GM12878 (cell line): ENCODE results near the gene GALNS.

Source experiments
- CTCF ChIP-seq, 3 experiments: IDR thresholded peaks in 2 of 3; conservative IDR thresholded peaks in 1 of 3; 2 replicates each; pipeline ENCODE4 v1.5.1; 2011; ENCODE audit warnings: low read depth in 3 of 3, low read length in 3 of 3, mild to moderate bottlenecking in 3 of 3, control low read depth in 2 of 3, moderate library complexity in 2 of 3, inconsistent platforms in 1 of 3, mixed read lengths in 1 of 3; ENCODE audit not compliant: control insufficient read depth in 2 of 3, insufficient read depth in 1 of 3; ENCODE audit errors: extremely low read depth in 1 of 3
- EZH2 ChIP-seq: IDR thresholded peaks from 2 replicates; pipeline ENCODE4 v1.6.1; 2012; ENCODE audit warnings: low read depth, mild to moderate bottlenecking, control low read depth, inconsistent platforms, low read length, borderline replicate concordance; ENCODE audit not compliant: control insufficient read depth
- JUNB ChIP-seq: IDR thresholded peaks from 2 replicates; pipeline ENCODE4 v1.6.1; 2016; ENCODE audit warnings: antibody characterized with exemption, mild to moderate bottlenecking
- NBN ChIP-seq: fragments of 450-650 bp; IDR thresholded peaks from 2 replicates; pipeline ENCODE4 v1.6.1; 2016
- NR2F1 ChIP-seq: fragments of 450-650 bp; conservative IDR thresholded peaks from 2 replicates; pipeline ENCODE4 v1.6.1; 2017; ENCODE audit warnings: mild to moderate bottlenecking
- PML ChIP-seq: IDR thresholded peaks from 2 replicates; pipeline ENCODE4 v1.6.1; 2012; ENCODE audit warnings: low read length, inconsistent platforms
- POLR2A ChIP-seq: IDR thresholded peaks from 2 replicates; pipeline ENCODE4 v1.6.1; 2011; ENCODE audit warnings: low read depth, mild to moderate bottlenecking, low read length
- SMARCA5 ChIP-seq: fragments of 450-650 bp; IDR thresholded peaks from 2 replicates; pipeline ENCODE4 v1.6.1; 2017; ENCODE audit warnings: mild to moderate bottlenecking
- SREBF1 ChIP-seq: IDR thresholded peaks from 2 replicates; pipeline ENCODE4 v1.6.1; 2012; ENCODE audit warnings: mild to moderate bottlenecking, low read length
- STAT1 ChIP-seq: fragments of 450-650 bp; conservative IDR thresholded peaks from 2 replicates; pipeline ENCODE4 v1.6.1; 2014; ENCODE audit warnings: antibody characterized with exemption, mild to moderate bottlenecking
- TAF1 ChIP-seq: IDR thresholded peaks from 2 replicates; pipeline ENCODE4 v1.6.1; 2011; ENCODE audit warnings: mild to moderate bottlenecking, low read depth, low read length, borderline replicate concordance
- ZNF274 ChIP-seq: IDR thresholded peaks from one replicate; pipeline ENCODE4 v1.8.0; 2011; ENCODE audit not compliant: insufficient read length, insufficient read depth
- TF ChIP-seq, protein P1 (sequence below): IDR thresholded peaks from 2 replicates; pipeline ENCODE4 v1.6.1; 2011; ENCODE audit warnings: low read depth, mild to moderate bottlenecking, low read length, moderate library complexity, borderline replicate concordance; ENCODE audit errors: extremely low read depth
- TF ChIP-seq, protein P2 (sequence below): IDR thresholded peaks from 2 replicates; pipeline ENCODE4 v1.6.1; 2012; ENCODE audit warnings: improper control_type of control experiment, low read depth, low read length; ENCODE audit not compliant: insufficient replicate concordance

DNA sequence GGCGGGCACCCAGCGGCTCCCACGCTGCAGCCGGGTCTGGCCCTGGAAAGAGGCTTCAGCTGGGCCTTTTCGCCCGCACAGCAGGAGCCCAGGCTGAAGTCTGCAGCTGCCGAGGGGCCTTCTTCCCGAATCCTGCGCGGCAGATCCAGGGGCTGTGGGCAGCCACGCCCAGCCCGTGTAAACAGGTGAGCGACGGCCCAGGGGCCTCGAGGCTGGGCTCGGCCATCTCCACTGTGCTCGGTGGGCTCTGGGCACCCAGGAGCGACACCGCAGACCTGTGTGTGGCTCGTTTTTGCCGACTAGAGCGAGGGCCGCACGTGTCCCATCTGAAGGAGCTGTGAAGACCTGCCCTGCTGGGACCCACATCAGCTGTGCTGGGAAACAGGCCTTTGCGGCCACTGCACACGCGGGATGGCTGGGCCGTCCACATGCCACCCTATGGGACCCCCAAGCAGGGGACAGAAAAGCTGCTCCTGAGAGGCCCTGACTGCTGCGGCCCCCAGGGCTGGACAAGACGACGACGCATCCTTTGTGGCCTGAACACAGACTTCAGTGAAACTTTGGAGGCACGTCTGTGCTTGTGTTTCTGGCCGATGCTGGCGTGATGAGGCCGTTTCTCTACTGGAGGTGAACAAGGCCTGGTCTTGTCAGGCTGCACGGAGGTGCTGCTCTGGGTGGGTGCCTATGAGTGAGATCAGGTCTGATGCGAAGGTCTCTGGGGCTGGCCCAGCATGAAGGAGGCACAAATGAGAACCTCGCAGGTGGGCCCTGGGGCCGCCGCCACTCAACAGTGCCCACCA is 39.8 kb downstream of the GALNS start:
- TF ChIP-seq TAF1 (no peak), SREBF1 (no peak), EZH2 (no peak), NR2F1 (no peak), CTCF (IDR thresholded peaks at IDR 0.05 in 2 of 3, conservative IDR thresholded peaks at IDR 0.05 in 1 of 3; ENCODE audit: control insufficient read depth in 2 of 3, extremely low read depth in 1 of 3, insufficient read depth in 1 of 3, low read depth in 3 of 3, low read length in 3 of 3) (no peak), ZNF274 (no peak), POLR2A (no peak; the same call in 1 of the 2 replicates), SMARCA5 (no peak), PML (no peak), JUNB (no peak), STAT1 (no peak), NBN (no peak)
- TF ChIP-seq, protein P1, sequence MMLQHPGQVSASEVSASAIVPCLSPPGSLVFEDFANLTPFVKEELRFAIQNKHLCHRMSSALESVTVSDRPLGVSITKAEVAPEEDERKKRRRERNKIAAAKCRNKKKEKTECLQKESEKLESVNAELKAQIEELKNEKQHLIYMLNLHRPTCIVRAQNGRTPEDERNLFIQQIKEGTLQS, result no peak
- TF ChIP-seq, protein P2, sequence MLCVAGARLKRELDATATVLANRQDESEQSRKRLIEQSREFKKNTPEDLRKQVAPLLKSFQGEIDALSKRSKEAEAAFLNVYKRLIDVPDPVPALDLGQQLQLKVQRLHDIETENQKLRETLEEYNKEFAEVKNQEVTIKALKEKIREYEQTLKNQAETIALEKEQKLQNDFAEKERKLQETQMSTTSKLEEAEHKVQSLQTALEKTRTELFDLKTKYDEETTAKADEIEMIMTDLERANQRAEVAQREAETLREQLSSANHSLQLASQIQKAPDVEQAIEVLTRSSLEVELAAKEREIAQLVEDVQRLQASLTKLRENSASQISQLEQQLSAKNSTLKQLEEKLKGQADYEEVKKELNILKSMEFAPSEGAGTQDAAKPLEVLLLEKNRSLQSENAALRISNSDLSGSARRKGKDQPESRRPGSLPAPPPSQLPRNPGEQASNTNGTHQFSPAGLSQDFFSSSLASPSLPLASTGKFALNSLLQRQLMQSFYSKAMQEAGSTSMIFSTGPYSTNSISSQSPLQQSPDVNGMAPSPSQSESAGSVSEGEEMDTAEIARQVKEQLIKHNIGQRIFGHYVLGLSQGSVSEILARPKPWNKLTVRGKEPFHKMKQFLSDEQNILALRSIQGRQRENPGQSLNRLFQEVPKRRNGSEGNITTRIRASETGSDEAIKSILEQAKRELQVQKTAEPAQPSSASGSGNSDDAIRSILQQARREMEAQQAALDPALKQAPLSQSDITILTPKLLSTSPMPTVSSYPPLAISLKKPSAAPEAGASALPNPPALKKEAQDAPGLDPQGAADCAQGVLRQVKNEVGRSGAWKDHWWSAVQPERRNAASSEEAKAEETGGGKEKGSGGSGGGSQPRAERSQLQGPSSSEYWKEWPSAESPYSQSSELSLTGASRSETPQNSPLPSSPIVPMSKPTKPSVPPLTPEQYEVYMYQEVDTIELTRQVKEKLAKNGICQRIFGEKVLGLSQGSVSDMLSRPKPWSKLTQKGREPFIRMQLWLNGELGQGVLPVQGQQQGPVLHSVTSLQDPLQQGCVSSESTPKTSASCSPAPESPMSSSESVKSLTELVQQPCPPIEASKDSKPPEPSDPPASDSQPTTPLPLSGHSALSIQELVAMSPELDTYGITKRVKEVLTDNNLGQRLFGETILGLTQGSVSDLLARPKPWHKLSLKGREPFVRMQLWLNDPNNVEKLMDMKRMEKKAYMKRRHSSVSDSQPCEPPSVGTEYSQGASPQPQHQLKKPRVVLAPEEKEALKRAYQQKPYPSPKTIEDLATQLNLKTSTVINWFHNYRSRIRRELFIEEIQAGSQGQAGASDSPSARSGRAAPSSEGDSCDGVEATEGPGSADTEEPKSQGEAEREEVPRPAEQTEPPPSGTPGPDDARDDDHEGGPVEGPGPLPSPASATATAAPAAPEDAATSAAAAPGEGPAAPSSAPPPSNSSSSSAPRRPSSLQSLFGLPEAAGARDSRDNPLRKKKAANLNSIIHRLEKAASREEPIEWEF, result no peak
